22Rv1 (cell line): ENCODE results near the gene ATP11A.

Experiments used
- H3K27ac ChIP-seq: fragments of 450-650 bp; 2 replicates; pipeline ENCODE4 v1.5.1; 2017
- ZFX ChIP-seq: fragments of 450-650 bp; IDR thresholded peaks from 2 replicates; pipeline ENCODE4 v1.6.1; 2017; ENCODE audit warnings: antibody characterized with exemption, borderline replicate concordance
- TF ChIP-seq, protein P1 (sequence below): fragments of 450-650 bp; IDR thresholded peaks from 2 replicates; pipeline ENCODE4 v1.5.1; 2017; ENCODE audit warnings: mild to moderate bottlenecking

The ATP11A gene

DNA sequence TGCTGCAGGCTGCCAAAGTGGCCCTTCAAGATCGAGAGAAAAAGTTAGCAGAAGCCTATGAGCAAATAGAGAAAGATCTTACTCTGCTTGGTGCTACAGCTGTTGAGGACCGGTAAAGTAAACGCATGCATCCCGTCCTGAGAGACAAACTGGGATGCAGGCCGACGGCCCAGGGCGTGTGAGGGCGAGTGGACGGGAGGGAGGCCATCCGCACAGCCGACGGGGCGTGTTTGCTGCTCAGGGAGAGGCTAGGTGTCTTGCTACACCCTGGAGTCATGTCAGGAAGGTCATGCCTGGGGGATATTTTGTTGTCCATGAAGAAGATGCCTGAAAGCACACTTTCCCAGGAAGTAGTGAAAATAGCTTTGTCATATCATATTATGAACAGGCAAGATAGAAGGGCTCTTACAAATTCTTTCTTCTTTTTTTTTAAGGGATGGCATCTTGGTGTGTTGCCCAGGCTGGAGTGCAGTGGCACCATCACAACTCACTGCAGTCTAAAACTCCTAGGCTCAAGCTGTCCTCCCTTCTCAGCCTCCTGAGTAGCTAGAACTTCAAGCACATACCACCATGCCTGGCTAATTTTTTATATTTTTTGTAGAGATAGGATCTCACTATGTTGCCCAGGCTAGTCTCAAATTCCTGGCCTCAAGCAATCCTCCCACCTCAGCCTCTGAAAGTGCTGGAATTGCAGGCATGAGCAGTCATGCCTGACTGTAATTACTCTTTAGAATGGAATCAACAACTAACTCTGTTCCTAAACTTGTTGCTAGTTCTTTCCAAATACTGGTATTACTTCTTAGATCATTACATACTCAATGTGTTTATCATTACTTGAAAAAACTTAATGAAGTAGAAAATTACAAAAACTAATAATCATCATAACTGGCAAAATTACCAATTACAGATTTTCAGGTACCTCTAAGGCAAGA, 161.5 kb downstream of the ATP11A start:
- TF ChIP-seq ZFX: no peak
- TF ChIP-seq, protein P1, sequence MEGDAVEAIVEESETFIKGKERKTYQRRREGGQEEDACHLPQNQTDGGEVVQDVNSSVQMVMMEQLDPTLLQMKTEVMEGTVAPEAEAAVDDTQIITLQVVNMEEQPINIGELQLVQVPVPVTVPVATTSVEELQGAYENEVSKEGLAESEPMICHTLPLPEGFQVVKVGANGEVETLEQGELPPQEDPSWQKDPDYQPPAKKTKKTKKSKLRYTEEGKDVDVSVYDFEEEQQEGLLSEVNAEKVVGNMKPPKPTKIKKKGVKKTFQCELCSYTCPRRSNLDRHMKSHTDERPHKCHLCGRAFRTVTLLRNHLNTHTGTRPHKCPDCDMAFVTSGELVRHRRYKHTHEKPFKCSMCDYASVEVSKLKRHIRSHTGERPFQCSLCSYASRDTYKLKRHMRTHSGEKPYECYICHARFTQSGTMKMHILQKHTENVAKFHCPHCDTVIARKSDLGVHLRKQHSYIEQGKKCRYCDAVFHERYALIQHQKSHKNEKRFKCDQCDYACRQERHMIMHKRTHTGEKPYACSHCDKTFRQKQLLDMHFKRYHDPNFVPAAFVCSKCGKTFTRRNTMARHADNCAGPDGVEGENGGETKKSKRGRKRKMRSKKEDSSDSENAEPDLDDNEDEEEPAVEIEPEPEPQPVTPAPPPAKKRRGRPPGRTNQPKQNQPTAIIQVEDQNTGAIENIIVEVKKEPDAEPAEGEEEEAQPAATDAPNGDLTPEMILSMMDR: no peak
- no peak overlapping the region for H3K27ac ChIP-seq

DNA sequence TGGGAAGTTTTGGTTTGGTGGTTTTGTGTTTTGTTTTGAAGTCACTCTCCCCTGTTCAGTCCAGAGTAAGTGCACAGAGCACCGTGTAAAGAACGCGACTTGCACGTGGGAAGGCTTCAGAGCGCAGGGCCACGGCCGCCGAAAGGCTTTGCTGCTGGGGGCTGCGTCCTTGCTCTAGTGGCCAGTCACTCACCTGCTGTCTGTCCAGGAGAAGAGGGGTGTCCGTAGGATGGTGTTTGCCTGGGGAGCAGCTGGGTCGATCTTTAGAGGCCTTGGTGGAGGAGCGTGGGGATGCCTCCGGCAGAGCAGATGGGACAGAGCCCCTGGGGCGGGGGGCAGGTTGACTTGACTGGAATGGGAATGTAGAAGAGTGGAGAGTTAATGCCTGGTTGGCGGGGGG, 162.6 kb downstream of the ATP11A start:
- no peak overlapping the region for H3K27ac ChIP-seq
- TF ChIP-seq, protein P1: no peak
- no peak for TF ChIP-seq ZFX

DNA sequence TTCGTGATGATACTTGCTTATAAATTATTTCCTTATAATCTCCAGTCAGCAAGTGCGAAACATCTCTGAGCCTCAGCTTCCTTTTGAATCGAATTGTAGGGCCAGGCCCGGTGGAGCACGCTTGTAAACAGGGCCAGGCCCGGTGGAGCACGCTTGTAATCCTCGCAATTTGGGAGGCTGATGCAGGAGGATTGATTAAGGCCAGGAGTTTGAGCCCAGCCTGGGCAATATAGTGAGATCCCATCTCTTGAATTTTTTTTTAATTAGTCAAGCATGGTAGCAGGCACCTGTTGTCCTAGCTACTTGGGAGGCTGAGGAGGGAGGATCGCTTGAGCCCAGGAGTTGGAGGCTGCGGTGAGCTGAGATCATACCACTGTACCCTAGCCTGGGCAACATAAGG, 163.0 kb downstream of the ATP11A start:
- TF ChIP-seq, protein P1: no peak
- no peak for TF ChIP-seq ZFX
- no peak overlapping the region for H3K27ac ChIP-seq

DNA sequence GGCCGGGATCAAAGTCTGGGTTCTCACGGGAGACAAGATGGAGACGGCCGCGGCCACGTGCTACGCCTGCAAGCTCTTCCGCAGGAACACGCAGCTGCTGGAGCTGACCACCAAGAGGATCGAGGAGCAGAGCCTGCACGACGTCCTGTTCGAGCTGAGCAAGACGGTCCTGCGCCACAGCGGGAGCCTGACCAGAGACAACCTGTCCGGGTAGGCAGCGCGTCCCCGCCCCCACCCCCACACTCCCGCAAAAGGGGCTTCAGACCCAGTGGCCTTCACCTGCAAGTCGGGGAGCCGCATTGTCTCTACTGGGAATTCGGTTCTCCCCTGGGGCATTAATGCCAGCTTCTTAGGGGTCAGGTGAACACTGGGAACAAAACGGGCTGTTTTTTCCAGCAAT, 164.5 kb downstream of the ATP11A start:
- no peak overlapping the region for H3K27ac ChIP-seq
- TF ChIP-seq, protein P1: no peak
- no peak for TF ChIP-seq ZFX

DNA sequence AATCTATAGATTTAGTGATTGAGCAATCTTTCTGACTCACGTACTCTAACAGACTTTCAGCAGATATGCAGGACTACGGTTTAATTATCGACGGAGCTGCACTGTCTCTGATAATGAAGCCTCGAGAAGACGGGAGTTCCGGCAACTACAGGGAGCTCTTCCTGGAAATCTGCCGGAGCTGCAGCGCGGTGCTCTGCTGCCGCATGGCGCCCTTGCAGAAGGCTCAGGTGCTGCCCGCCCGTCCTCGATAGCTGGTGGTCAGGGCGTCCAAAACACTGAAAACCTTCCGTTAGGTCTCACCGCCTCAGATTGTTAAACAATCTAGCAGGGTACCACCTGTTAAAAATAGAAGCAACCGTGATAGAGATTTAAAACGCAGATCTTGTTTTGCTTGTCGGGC, 166.0 kb downstream of the ATP11A start:
- no peak overlapping the region for H3K27ac ChIP-seq
- no peak for TF ChIP-seq ZFX
- TF ChIP-seq, protein P1: no peak

DNA sequence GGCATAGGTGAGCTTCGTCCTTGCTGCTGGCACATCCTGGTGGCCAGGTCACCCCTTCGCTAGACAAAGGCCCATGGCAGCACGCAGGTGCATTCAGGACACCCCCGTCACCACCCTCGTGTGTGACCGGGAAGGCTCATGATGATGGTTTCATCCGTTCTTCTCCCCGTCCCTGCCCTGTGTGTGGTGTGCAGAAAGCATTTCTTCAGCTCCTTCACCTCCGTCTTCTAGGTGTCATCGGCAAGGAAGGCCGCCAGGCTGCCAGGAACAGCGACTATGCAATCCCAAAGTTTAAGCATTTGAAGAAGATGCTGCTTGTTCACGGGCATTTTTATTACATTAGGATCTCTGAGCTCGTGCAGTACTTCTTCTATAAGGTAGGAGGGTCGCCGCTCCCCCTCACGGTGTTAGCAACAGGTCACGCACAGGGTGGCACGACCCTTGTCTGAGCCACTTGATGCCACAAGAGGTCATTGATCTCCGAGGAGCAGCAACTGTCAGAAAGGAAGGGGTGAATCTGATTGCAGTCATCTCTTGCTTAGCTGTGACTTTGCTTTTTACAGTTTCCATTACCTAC, 168.2 kb downstream of the ATP11A start:
- H3K27ac ChIP-seq: no peak overlapping the region
- TF ChIP-seq ZFX: no peak
- TF ChIP-seq, protein P1: no peak

DNA sequence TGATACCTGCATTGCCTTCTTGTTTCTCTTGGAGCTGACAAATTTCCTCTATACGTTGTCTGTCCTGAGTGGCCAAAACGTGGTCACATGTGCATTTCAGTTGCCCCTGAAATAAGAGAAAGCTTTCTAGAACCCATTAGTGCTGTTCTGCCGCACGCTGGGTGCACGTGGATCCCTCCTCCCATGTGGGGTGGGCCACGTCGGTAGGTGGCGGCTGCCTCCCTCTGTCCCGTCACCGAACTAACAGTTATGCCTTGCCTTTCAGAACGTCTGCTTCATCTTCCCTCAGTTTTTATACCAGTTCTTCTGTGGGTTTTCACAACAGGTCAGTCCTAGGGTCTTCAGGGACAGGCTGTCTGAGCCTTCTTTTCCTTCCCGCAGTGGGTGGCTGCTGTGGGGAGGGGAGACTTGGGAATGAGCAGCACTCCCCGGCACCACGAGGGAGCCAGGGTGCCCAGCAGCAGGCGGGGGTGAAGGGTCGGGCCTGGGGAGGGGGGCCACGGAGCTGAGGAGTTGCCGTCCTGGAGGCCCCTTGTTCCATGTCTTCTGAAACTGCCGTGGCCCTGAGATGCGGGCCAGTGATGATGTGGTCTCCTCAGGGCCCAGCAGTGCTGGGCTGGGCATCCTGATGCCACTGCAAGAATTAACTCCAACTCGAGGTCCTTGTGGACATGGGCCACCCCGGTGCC, 169.4 kb downstream of the ATP11A start:
- TF ChIP-seq, protein P1: no peak
- no peak for TF ChIP-seq ZFX
- no peak overlapping the region for H3K27ac ChIP-seq
